GM10266 (cell line): ENCODE data around the gene RPE65.
"Not testable (repeated sequence)": the region's sequence is repeated elsewhere in the genome, so short reads cannot be mapped to it uniquely, and the experiment has no call there.

Experiments used
- DNase-seq: peaks from one replicate; pipeline ENCODE4 v3.0.0; 2012; ENCODE audit errors: extremely low spot score
- CTCF ChIP-seq: IDR thresholded peaks from 2 replicates; pipeline ENCODE4 v1.5.1; 2012; ENCODE audit warnings: mild to moderate bottlenecking, low read depth; ENCODE audit not compliant: control insufficient read depth, insufficient read depth; ENCODE audit errors: missing control alignments

Gene RPE65

GRCh38 chr1:68431076-68431475 is 18.7 kb downstream of the RPE65 start:
- TF ChIP-seq CTCF = no peak
- DNase-seq = no peak

- no peak for DNase-seq
- no peak for TF ChIP-seq CTCF
Measured at GRCh38 chr1:68429233-68429808, 20.4 kb downstream of the RPE65 start.

- no peak for TF ChIP-seq CTCF
- DNase-seq = no peak
Measured at GRCh38 chr1:68426594-68426993, 23.2 kb downstream of the RPE65 start.

GRCh38 chr1:68421350-68421749 is 28.4 kb downstream of the RPE65 start:
- TF ChIP-seq CTCF = no peak

GRCh38 chr1:68409426-68409825 is 40.3 kb downstream of the RPE65 start:
- no peak for TF ChIP-seq CTCF
- no peak for DNase-seq

More at GRCh38 chr1:68421350-68421749, 28.4 kb downstream of the RPE65 start:
- DNase-seq = no peak

- no peak for TF ChIP-seq CTCF
- no peak for DNase-seq
Measured at GRCh38 chr1:68401506-68401905, 48.2 kb downstream of the RPE65 start.

GRCh38 chr1:68395575-68395974 is 54.2 kb downstream of the RPE65 start:
- DNase-seq = not testable (repeated sequence)

- not testable (repeated sequence) for DNase-seq
Measured at GRCh38 chr1:68392474-68392873, 57.3 kb downstream of the RPE65 start.

GRCh38 chr1:68385798-68386524 is 63.8 kb downstream of the RPE65 start:
- DNase-seq = not testable (repeated sequence)
